ENCODE results near the gene MYO7A.

The MYO7A gene

DNA sequence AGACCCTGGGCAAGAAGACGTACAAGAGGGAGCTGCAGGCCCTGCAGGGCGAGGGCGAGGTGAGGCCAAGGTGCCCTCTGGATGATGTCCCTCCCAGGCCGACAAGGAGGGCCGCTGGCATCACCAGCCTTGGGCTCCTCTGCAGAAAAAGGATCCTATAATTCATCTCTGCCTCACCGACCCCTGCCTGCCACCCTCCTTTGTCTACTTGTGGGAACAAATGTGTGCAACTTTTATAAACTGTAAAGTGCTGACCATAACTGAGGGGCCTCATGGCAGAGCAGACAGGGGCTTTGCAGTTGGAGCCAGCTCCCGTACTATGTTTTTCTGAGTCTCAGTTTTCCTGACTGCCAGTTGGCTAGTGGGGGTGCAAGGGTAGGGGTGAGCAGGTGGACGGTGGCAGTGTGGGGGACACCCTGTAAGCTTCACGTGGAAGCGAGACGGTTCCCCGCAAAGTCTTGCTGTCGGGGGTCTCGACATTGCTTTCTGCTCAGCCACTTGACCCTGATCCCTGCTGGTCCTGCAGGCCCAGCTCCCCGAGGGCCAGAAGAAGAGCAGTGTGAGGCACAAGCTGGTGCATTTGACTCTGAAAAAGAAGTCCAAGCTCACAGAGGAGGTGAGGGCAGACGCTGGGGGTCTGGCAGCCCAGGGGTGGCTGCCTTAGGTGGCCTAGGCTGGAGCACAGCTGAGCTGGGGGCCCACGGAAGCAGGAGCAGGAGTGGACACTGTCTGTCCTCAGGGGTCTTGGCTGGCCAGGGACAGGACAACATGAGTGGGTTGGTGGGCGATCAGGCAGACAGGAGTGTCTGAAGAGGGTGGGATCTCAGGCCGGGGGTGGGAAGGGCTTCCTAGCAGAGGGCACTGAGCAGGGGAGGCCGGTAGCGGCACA, 54.7 kb downstream of the MYO7A start:
- Histone ChIP-seq H2BK5ac (ENCODE audit: low read depth, low read length, poor library complexity, severe bottlenecking) (no peak overlapping the region), H3K4ac (ENCODE audit: low read depth in 1 of 2, low read length in 2 of 2) (no peak overlapping the region), H3K36me3 (ENCODE audit: control insufficient read depth in 1 of 2, insufficient read depth in 2 of 2, low read depth in 1 of 2, low read length in 2 of 2) (no peaks in the 10 kb centered on the region), H2AFZ (ENCODE audit: low read depth, low read length) (no peak overlapping the region), H4K91ac (ENCODE audit: low read length) (no peak overlapping the region), H2BK15ac (ENCODE audit: low read depth, poor library complexity, severe bottlenecking) (no peak overlapping the region), H3K27ac (ENCODE audit: low read length, poor library complexity, severe bottlenecking) (no peak overlapping the region), H3K18ac (ENCODE audit: low read depth in 1 of 2, low read length in 2 of 2) (no peak overlapping the region), H3K4me1 (ENCODE audit: control insufficient read depth, insufficient read depth, low read depth, low read length) (no peaks in the 10 kb centered on the region), H4K8ac (ENCODE audit: low read length) (no peak overlapping the region), H3K9me3 (ENCODE audit: control insufficient read depth, low read length) (no peaks in the 10 kb centered on the region), H2BK120ac (ENCODE audit: low read depth, low read length) (no peak overlapping the region), H3K4me3 (ENCODE audit: insufficient read depth in 1 of 2, low read depth in 1 of 2, low read length in 2 of 2) (no peak overlapping the region), H3K27me3 (ENCODE audit: control insufficient read depth in 1 of 2, insufficient read depth in 1 of 2, low read length in 2 of 2) (peaks cover 16 to 28% of the 10 kb centered on the region in 2 experiments), H3K79me1 (replicated peaks; ENCODE audit: low read length, poor library complexity, severe bottlenecking) (no peaks in the 10 kb centered on the region), H2BK12ac (ENCODE audit: low read length in 2 of 2) (no peak overlapping the region), H3K23ac (ENCODE audit: low read length in 2 of 2) (no peak overlapping the region), H3K14ac (ENCODE audit: low read length in 2 of 2) (no peak overlapping the region), H2AK5ac (ENCODE audit: low read length, severe bottlenecking) (no peak overlapping the region), H3K9ac (ENCODE audit: low read length) (no peak overlapping the region), H3K4me2 (ENCODE audit: low read length, poor library complexity, severe bottlenecking) (no peak overlapping the region)
- no peak for DNase-seq
- 88% methylated on average over 20 of the region's 21 CpGs for WGBS

DNA sequence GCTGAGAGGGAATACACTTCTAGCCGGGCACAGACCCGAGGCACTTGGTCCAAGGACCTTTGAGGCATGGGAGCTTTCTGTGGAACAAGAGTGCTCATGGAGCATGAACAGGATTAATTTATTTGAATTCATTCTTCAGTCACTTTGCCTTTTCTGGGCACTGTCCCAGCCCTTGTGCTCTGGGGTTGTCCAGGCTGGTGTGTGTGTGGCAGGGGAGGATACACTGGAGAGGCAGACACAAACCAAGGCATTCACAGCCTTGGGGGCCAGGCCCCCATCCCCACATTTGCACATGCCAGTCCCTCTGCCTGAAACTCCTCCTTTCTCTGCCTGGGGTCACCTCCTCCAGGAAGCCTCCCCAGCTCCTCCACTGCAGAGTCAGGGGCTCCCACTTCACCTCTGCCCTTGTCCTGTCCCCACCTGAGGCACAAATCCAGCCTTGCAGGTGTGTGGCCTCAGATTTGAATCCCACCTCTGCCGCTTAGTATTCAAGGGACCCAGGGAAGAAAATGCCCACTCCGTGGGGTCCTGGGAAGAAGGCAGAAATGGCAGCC, 55.5 kb downstream of the MYO7A start:
- H2AK5ac ChIP-seq (ENCODE audit: low read length, severe bottlenecking) = no peak overlapping the region
- H2AFZ ChIP-seq (ENCODE audit: low read depth, low read length) = no peak overlapping the region
- H2BK120ac ChIP-seq (ENCODE audit: low read depth, low read length) = no peak overlapping the region
- no peaks in the 10 kb centered on the region for H3K36me3 ChIP-seq (ENCODE audit: control insufficient read depth in 1 of 2, insufficient read depth in 2 of 2, low read depth in 1 of 2, low read length in 2 of 2)
- H3K9me3 ChIP-seq (ENCODE audit: control insufficient read depth, low read length) = no peaks in the 10 kb centered on the region
- H3K18ac ChIP-seq (ENCODE audit: low read depth in 1 of 2, low read length in 2 of 2) = no peak overlapping the region
- H3K14ac ChIP-seq (ENCODE audit: low read length in 2 of 2) = no peak overlapping the region
- H3K27me3 ChIP-seq (ENCODE audit: control insufficient read depth in 1 of 2, insufficient read depth in 1 of 2, low read length in 2 of 2) = peaks cover 16 to 28% of the 10 kb centered on the region in 2 experiments
- H3K9ac ChIP-seq (ENCODE audit: low read length) = no peak overlapping the region
- no peak overlapping the region for H2BK12ac ChIP-seq (ENCODE audit: low read length in 2 of 2)
- WGBS = 91% methylated on average over 4 of the region's 4 CpGs
- H3K4ac ChIP-seq (ENCODE audit: low read depth in 1 of 2, low read length in 2 of 2) = no peak overlapping the region
- H3K79me1 ChIP-seq (replicated peaks; ENCODE audit: low read length, poor library complexity, severe bottlenecking) = no peaks in the 10 kb centered on the region
- no peak overlapping the region for H4K91ac ChIP-seq (ENCODE audit: low read length)
- H3K4me3 ChIP-seq (ENCODE audit: insufficient read depth in 1 of 2, low read depth in 1 of 2, low read length in 2 of 2) = no peak overlapping the region
- H3K27ac ChIP-seq (ENCODE audit: low read length, poor library complexity, severe bottlenecking) = no peak overlapping the region
- H2BK5ac ChIP-seq (ENCODE audit: low read depth, low read length, poor library complexity, severe bottlenecking) = no peak overlapping the region
- no peak overlapping the region for H3K4me2 ChIP-seq (ENCODE audit: low read length, poor library complexity, severe bottlenecking)
- no peak for DNase-seq
- no peak overlapping the region for H3K23ac ChIP-seq (ENCODE audit: low read length in 2 of 2)
- H3K4me1 ChIP-seq (ENCODE audit: control insufficient read depth, insufficient read depth, low read depth, low read length) = no peaks in the 10 kb centered on the region
- no peak overlapping the region for H2BK15ac ChIP-seq (ENCODE audit: low read depth, poor library complexity, severe bottlenecking)
- H4K8ac ChIP-seq (ENCODE audit: low read length) = no peak overlapping the region

DNA sequence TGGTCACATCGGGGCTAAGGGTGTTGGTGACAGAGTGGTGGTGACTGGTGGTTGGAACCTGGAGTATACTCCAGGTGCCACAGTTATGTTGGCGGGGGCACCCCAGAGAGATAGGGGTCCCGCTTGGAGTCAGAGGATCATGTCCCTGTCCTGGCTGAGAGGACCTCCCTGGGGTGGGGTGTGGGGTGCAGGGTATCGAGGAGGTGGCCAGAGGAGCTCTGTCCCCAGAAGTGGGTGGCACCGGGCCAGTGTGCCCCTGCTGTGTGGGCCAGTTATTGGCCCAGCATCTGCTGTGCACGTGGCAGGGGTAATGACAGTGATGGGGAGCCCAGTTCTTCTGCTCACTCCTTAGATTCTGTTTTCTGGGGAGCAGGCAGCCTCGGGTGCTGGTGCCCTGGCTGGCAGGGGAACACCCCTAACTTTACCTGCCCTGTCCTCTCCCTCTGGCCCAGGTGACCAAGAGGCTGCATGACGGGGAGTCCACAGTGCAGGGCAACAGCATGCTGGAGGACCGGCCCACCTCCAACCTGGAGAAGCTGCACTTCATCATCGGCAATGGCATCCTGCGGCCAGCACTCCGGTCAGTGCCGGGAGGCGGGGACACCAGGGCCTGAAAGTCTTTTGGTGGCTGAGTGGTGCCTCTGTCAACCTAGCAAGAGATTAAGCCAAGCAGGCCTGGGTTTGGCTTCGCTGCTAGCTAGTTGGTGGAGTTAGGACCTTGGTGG, 56.3 kb downstream of the MYO7A start:
- Histone ChIP-seq H3K36me3 (ENCODE audit: control insufficient read depth in 1 of 2, insufficient read depth in 2 of 2, low read depth in 1 of 2, low read length in 2 of 2) (no peaks in the 10 kb centered on the region), H2AFZ (ENCODE audit: low read depth, low read length) (no peak overlapping the region), H3K4ac (ENCODE audit: low read depth in 1 of 2, low read length in 2 of 2) (no peak overlapping the region), H2BK5ac (ENCODE audit: low read depth, low read length, poor library complexity, severe bottlenecking) (no peak overlapping the region), H3K27ac (ENCODE audit: low read length, poor library complexity, severe bottlenecking) (no peak overlapping the region), H3K18ac (ENCODE audit: low read depth in 1 of 2, low read length in 2 of 2) (no peak overlapping the region), H3K4me1 (ENCODE audit: control insufficient read depth, insufficient read depth, low read depth, low read length) (no peaks in the 10 kb centered on the region), H2BK12ac (ENCODE audit: low read length in 2 of 2) (no peak overlapping the region), H2BK120ac (ENCODE audit: low read depth, low read length) (no peak overlapping the region), H3K14ac (ENCODE audit: low read length in 2 of 2) (no peak overlapping the region), H3K9me3 (ENCODE audit: control insufficient read depth, low read length) (no peaks in the 10 kb centered on the region), H3K4me3 (ENCODE audit: insufficient read depth in 1 of 2, low read depth in 1 of 2, low read length in 2 of 2) (no peak overlapping the region), H3K79me1 (replicated peaks; ENCODE audit: low read length, poor library complexity, severe bottlenecking) (no peaks in the 10 kb centered on the region), H3K27me3 (ENCODE audit: control insufficient read depth in 1 of 2, insufficient read depth in 1 of 2, low read length in 2 of 2) (peaks cover 16 to 28% of the 10 kb centered on the region in 2 experiments), H3K9ac (ENCODE audit: low read length) (no peak overlapping the region), H2AK5ac (ENCODE audit: low read length, severe bottlenecking) (no peak overlapping the region), H3K4me2 (ENCODE audit: low read length, poor library complexity, severe bottlenecking) (no peak overlapping the region), H4K8ac (ENCODE audit: low read length) (no peak overlapping the region), H2BK15ac (ENCODE audit: low read depth, poor library complexity, severe bottlenecking) (no peak overlapping the region), H4K91ac (ENCODE audit: low read length) (no peak overlapping the region), H3K23ac (ENCODE audit: low read length in 2 of 2) (no peak overlapping the region)
- WGBS = 91% methylated on average over 15 of the region's 15 CpGs
- DNase-seq = no peak

DNA sequence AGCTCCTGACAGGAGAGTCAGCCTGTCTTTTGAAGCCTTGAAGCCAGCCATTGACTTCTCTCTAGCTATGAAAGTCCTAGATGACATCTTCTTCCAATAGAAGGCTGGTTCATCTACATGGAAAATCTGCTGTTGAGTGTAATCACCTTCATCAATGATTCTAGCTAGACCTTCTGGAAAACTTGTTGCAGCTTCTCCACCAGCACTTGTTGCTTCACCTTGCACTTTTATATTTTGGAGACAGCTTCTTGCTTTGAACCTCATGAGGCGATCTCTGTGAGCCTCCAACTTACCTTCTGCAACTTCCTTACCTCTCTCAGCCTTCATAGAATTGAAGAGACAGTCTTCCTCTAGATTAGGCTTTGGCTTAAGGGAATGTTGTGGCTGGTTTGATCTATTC, 58.3 kb downstream of the MYO7A start:
- Histone ChIP-seq H3K14ac (ENCODE audit: low read length in 2 of 2) (no peak overlapping the region), H3K4me2 (ENCODE audit: low read length, poor library complexity, severe bottlenecking) (no peak overlapping the region), H4K91ac (ENCODE audit: low read length) (no peak overlapping the region), H3K27ac (ENCODE audit: low read length, poor library complexity, severe bottlenecking) (no peak overlapping the region), H2AFZ (ENCODE audit: low read depth, low read length) (no peak overlapping the region), H3K4me1 (ENCODE audit: control insufficient read depth, insufficient read depth, low read depth, low read length) (no peaks in the 10 kb centered on the region), H2BK120ac (ENCODE audit: low read depth, low read length) (no peak overlapping the region), H2BK15ac (ENCODE audit: low read depth, poor library complexity, severe bottlenecking) (no peak overlapping the region), H3K4me3 (ENCODE audit: insufficient read depth in 1 of 2, low read depth in 1 of 2, low read length in 2 of 2) (no peak overlapping the region), H2BK5ac (ENCODE audit: low read depth, low read length, poor library complexity, severe bottlenecking) (no peak overlapping the region), H3K23ac (ENCODE audit: low read length in 2 of 2) (no peak overlapping the region), H3K79me1 (replicated peaks; ENCODE audit: low read length, poor library complexity, severe bottlenecking) (no peaks in the 10 kb centered on the region), H2AK5ac (ENCODE audit: low read length, severe bottlenecking) (no peak overlapping the region), H4K8ac (ENCODE audit: low read length) (no peak overlapping the region), H3K27me3 (ENCODE audit: control insufficient read depth in 1 of 2, insufficient read depth in 1 of 2, low read length in 2 of 2) (peaks cover 20 to 28% of the 10 kb centered on the region in 2 experiments), H3K18ac (ENCODE audit: low read depth in 1 of 2, low read length in 2 of 2) (no peak overlapping the region), H3K9me3 (ENCODE audit: control insufficient read depth, low read length) (no peaks in the 10 kb centered on the region), H3K4ac (ENCODE audit: low read depth in 1 of 2, low read length in 2 of 2) (no peak overlapping the region), H3K9ac (ENCODE audit: low read length) (no peak overlapping the region), H3K36me3 (ENCODE audit: control insufficient read depth in 1 of 2, insufficient read depth in 2 of 2, low read depth in 1 of 2, low read length in 2 of 2) (no peaks in the 10 kb centered on the region), H2BK12ac (ENCODE audit: low read length in 2 of 2) (no peak overlapping the region)
- no peak for DNase-seq
- WGBS = no CpG with 5 or more reads among the region's 1 CpG

Data from mesenchymal stem cell (in vitro differentiated cells and primary cell).